Endodermal cell (in vitro differentiated cells): ENCODE results near the gene FBXL16. TPM values are rescaled to one million over a fixed set of nuclear protein-coding genes. Genes with fewer than 3 reads are reported as not detected.

Experiments
- DNase-seq: peaks from one replicate; pipeline ENCODE4 v3.0.0-alpha.2; 2017
- H3K27ac ChIP-seq: 2 replicates; pipeline ENCODE4 v1.5.1; 2013; ENCODE audit warnings: mild to moderate bottlenecking, low read depth, low read length, moderate library complexity
- H3K27me3 ChIP-seq: 2 replicates; pipeline ENCODE4 v1.6.1; 2013; ENCODE audit warnings: mild to moderate bottlenecking, low read length, moderate library complexity; ENCODE audit not compliant: insufficient read depth, control insufficient read depth, poor library complexity, severe bottlenecking
- H3K36me3 ChIP-seq: 2 replicates; pipeline ENCODE4 v1.7.0; 2013; ENCODE audit warnings: mild to moderate bottlenecking, low read length, moderate library complexity; ENCODE audit not compliant: control insufficient read depth, insufficient read depth
- H3K4me1 ChIP-seq: one replicate; pipeline ENCODE4 v1.7.0; 2013; ENCODE audit warnings: low read length; ENCODE audit not compliant: control insufficient read depth, insufficient read depth
- H3K4me3 ChIP-seq: 2 replicates; pipeline ENCODE4 v1.5.1; 2013; ENCODE audit warnings: mild to moderate bottlenecking, low read length, moderate library complexity
- H3K9ac ChIP-seq: 2 replicates; pipeline ENCODE4 v1.6.1; 2013; ENCODE audit warnings: mild to moderate bottlenecking, low read length, moderate library complexity; ENCODE audit not compliant: poor library complexity, severe bottlenecking; ENCODE audit errors: extremely low read depth
- H3K9me3 ChIP-seq: 2 replicates; pipeline ENCODE4 v1.6.1; 2013; ENCODE audit warnings: mild to moderate bottlenecking, low read length, moderate library complexity; ENCODE audit not compliant: control insufficient read depth
- H3K27ac Mint-ChIP-seq: 2 replicates; pipeline ENCODE4 v1.8.0; 2020; ENCODE audit warnings: mixed read lengths
- H3K27me3 Mint-ChIP-seq: 2 replicates; pipeline ENCODE4 v1.8.0; 2021; ENCODE audit warnings: mild to moderate bottlenecking, mixed read lengths; ENCODE audit not compliant: insufficient read depth
- H3K36me3 Mint-ChIP-seq: 2 replicates; pipeline ENCODE4 v1.8.0; 2020; ENCODE audit warnings: low read depth, mixed read lengths
- H3K4me1 Mint-ChIP-seq: 2 replicates; pipeline ENCODE4 v1.8.0; 2020; ENCODE audit warnings: mixed read lengths
- H3K4me3 Mint-ChIP-seq: 2 replicates; pipeline ENCODE4 v1.8.0; 2020; ENCODE audit warnings: mild to moderate bottlenecking, moderate library complexity, mixed read lengths
- H3K9me3 Mint-ChIP-seq: 2 replicates; pipeline ENCODE4 v1.8.0; 2020; ENCODE audit warnings: mild to moderate bottlenecking, mixed read lengths
- WGBS, 2 experiments: methylation state at CpG; one replicate each; pipeline versions ENCODE4 v1.1.5 to v1.1.7; 2013; ENCODE audit warnings: missing lambda C conversion rate in 2 of 2, mixed read lengths in 1 of 2; ENCODE audit not compliant: insufficient coverage in 1 of 2, insufficient read length in 1 of 2; 5-methylcytosine and 5-hydroxymethylcytosine counted together
- total RNA-seq, 2 donors: library from RNA; stranded (reverse); fragmentation: NEBNext Ultra II Directional in 1 of 2; extraction: Animal tissue kit (Norgen Biotek cat#: 25700) in 1 of 2; gene quantifications; 2 replicates in 1 of 2; 3 replicates in 1 of 2; pipeline ENCODE4 v1.2.1, GENCODE V29; 2021
- TF ChIP-seq, protein P1 (sequence below): fragments of 200-600 bp; sonication (generic); conservative IDR thresholded peaks from 2 replicates; pipeline ENCODE4 v1.5.0; 2021; ENCODE audit warnings: antibody characterized with exemption, mild to moderate bottlenecking

The FBXL16 gene
- total RNA-seq, 2 donors from 2014 or later: 0.38 to 2.2 TPM

DNA sequence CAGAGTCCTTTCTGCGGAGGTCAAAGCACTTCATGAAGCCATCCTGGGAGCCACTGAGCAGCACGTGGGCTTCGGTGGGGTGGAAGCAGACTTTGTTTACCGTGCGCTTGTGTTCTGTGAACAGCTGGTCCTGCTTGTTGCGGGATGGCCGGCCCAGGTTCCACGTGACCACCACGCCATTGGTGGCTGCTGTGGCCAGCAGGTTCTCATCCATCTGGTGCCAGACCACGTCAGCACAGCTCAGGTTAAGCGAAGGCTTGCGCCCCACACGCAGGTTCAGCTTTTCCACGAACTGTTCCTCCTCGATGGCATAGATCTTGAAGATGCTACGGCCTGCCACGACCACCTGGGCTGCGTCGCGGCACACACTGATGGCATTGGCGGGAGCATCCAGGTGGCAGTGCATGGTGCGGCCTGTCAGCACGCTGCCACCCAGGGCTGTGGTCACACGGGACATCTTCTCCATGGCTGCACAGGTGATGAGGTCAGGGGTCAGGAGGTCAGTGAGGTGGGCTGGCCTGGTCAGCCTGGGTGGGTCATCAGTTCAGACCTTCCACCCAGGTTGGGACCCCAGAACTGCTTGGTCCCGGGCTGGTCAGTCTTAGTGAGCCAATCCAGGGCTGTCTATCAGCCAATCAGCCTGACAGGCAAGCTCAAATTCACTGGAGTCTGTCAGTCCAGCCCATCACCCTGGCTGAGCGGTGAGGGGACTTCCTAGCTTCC is 16.3 kb downstream of the FBXL16 start:
- H3K4me1 ChIP-seq: peaks cover 5% of the 10 kb centered on the region
- Mint-ChIP-seq H3K27ac (peak overlapping the region; percentile 55), H3K9me3 (no peaks in the 10 kb centered on the region), H3K4me3 (peak overlapping the region; percentile 80), H3K27me3 (peaks cover 36% of the 10 kb centered on the region), H3K36me3 (peaks cover 17% of the 10 kb centered on the region), H3K4me1 (no peaks in the 10 kb centered on the region)
- peaks cover 38% of the 10 kb centered on the region for H3K27me3 ChIP-seq
- peak overlapping the region; percentile 60 for H3K9ac ChIP-seq
- H3K4me3 ChIP-seq: peak overlapping the region; percentile 94
- peaks cover 11% of the 10 kb centered on the region for H3K36me3 ChIP-seq
- no peaks in the 10 kb centered on the region for H3K9me3 ChIP-seq
- WGBS, 2 experiments: 90 to 91% methylated on average over 20 to 26 of the region's 26 CpGs
- TF ChIP-seq, protein P1, sequence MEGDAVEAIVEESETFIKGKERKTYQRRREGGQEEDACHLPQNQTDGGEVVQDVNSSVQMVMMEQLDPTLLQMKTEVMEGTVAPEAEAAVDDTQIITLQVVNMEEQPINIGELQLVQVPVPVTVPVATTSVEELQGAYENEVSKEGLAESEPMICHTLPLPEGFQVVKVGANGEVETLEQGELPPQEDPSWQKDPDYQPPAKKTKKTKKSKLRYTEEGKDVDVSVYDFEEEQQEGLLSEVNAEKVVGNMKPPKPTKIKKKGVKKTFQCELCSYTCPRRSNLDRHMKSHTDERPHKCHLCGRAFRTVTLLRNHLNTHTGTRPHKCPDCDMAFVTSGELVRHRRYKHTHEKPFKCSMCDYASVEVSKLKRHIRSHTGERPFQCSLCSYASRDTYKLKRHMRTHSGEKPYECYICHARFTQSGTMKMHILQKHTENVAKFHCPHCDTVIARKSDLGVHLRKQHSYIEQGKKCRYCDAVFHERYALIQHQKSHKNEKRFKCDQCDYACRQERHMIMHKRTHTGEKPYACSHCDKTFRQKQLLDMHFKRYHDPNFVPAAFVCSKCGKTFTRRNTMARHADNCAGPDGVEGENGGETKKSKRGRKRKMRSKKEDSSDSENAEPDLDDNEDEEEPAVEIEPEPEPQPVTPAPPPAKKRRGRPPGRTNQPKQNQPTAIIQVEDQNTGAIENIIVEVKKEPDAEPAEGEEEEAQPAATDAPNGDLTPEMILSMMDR: no peak
- peak overlapping the region; percentile 4 for H3K27ac ChIP-seq
- no peak for DNase-seq

DNA sequence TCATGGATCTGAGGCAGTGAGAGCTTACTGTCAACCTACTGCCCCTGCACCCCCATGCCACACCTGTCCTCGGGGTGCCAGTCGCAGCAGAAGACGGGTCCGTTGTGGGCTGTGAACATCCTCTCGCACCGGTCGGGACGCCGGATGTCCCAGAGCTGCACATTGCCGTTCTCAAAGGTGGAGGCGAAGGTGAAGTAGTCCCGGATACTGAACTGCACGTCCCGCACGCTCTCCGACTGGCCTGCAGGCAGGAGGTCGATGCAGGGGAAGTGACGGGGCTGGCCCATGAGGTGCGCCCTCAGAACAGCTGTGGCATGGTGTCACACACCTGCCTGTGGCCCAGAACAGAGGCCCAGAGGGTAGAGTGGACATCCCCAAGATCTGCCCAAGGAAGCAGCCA is 18.1 kb downstream of the FBXL16 start:
- H3K4me1 ChIP-seq: peaks cover 9% of the 10 kb centered on the region
- WGBS, 2 experiments: 91 to 97% methylated on average over 19 of the region's 19 CpGs
- no peaks in the 10 kb centered on the region for H3K9me3 ChIP-seq
- H3K4me3 ChIP-seq: no peak overlapping the region
- H3K36me3 ChIP-seq: peaks cover 21% of the 10 kb centered on the region
- H3K4me1 Mint-ChIP-seq: peaks cover 6% of the 10 kb centered on the region
- peaks cover 21% of the 10 kb centered on the region for H3K36me3 Mint-ChIP-seq
- no peaks in the 10 kb centered on the region for H3K9me3 Mint-ChIP-seq
- peaks cover 19% of the 10 kb centered on the region for H3K27me3 ChIP-seq
- no peak overlapping the region for H3K9ac ChIP-seq
- no peak overlapping the region for H3K4me3 Mint-ChIP-seq
- H3K27ac Mint-ChIP-seq: no peak overlapping the region
- TF ChIP-seq, protein P1: no peak
- peaks cover 20% of the 10 kb centered on the region for H3K27me3 Mint-ChIP-seq
- no peak overlapping the region for H3K27ac ChIP-seq
- no peak for DNase-seq

DNA sequence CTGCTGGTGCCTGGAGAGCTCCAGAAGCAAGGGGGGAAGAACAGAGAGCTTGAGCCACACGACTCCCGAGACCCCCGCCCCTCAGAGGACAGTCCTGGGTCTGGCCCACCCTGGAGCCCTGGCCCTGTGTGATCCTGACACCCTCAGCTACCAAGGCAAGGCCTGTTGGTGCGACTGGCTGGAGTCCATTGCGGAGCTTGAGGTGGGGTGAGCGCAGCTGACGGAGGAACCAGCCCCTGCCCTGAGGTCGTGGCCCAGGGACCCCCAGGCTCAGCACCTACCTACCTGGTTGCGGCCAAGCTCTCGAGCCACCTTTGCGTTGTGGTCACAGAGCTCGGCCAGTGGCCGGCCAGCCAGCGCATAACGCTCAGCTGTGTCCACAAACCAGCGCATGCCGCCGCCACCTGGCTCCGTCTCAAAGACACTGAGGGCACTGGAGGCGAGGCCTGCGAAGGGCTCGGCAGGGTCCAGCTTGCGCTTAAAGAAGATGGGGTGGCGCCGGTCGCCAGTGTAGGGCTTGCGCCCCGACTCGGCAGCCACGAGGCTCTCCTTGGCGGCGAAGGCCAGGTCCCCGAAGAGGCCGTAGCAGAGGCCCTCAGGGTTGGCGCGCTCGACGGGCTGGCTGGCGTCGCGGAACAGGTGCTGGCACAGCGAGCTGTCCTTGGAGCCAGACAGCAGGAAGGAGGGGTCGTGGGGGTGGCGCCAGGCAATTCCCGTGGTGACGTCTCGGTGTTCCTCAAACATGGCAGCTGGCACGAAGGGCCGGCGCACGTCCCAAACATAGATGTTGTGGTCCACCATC is 18.9 kb downstream of the FBXL16 start:
- Histone ChIP-seq H3K4me3 (no peak overlapping the region), H3K9ac (no peak overlapping the region), H3K27ac (no peak overlapping the region), H3K27me3 (peaks cover 11% of the 10 kb centered on the region), H3K9me3 (no peaks in the 10 kb centered on the region), H3K4me1 (peaks cover 17% of the 10 kb centered on the region), H3K36me3 (peaks cover 30% of the 10 kb centered on the region)
- Mint-ChIP-seq H3K4me1 (peaks cover 10% of the 10 kb centered on the region), H3K27ac (no peak overlapping the region), H3K36me3 (peaks cover 29% of the 10 kb centered on the region), H3K4me3 (no peak overlapping the region), H3K9me3 (no peaks in the 10 kb centered on the region), H3K27me3 (peaks cover 11% of the 10 kb centered on the region)
- 96 to 98% methylated on average over 36 to 51 of the region's 51 CpGs for WGBS, 2 experiments
- DNase-seq: no peak
- TF ChIP-seq, protein P1: no peak
